Caco-2 (cell line): ENCODE results near the gene KIF6. TPM values are rescaled to one million over a fixed set of nuclear protein-coding genes. Genes with fewer than 3 reads are reported as not detected.

Source experiments
- BruUV-seq: library from RNA; stranded (reverse); fragments of 400-500 nt; replicated peaks from 2 replicates; lab custom pipeline; 2021; lab: Mats Ljungman, UMichigan
- CTCF ChIA-PET: fragments of 300-600 bp; sonication (Branson Sonifier 250); formaldehyde crosslinking; loops from one replicate; lab custom pipeline; 2022; ENCODE audit warnings: antibody characterized with exemption; lab: Charles Lee
- POLR2A ChIA-PET: fragments of 300-600 bp; sonication (Branson Sonifier 250); formaldehyde crosslinking; loops from one replicate; lab custom pipeline; 2022; ENCODE audit warnings: antibody characterized with exemption; lab: Charles Lee
- DNase-seq, 2 experiments: peaks; one replicate each; pipeline versions ENCODE4 v3.0.0 to v3.0.0-alpha.2; 2020 to 2022
- H3K27me3 ChIP-seq: replicated peaks from 2 replicates; pipeline ENCODE4 v1.6.0; 2011; ENCODE audit warnings: low read length; ENCODE audit not compliant: control insufficient read depth, insufficient read depth
- H3K36me3 ChIP-seq: 2 replicates; pipeline ENCODE4 v1.5.1; 2011; ENCODE audit warnings: low read length; ENCODE audit not compliant: control insufficient read depth, insufficient read depth
- H3K4me1 ChIP-seq: fragments of 250-450 bp; sonication (Bioruptor Pico); 2 replicates; pipeline ENCODE4 v1.5.1; 2020; ENCODE audit warnings: mild to moderate bottlenecking
- H3K4me3 ChIP-seq: 2 replicates; pipeline ENCODE4 v1.5.1; 2011; ENCODE audit warnings: low read depth, mild to moderate bottlenecking, control low read depth, low read length
- H3K9me3 ChIP-seq: fragments of 250-450 bp; sonication (Bioruptor Pico); 2 replicates; pipeline ENCODE4 v1.5.1; 2020; ENCODE audit warnings: mild to moderate bottlenecking, moderate library complexity
- H3K27ac Mint-ChIP-seq: one replicate; pipeline ENCODE4 v1.8.0; 2022; ENCODE audit warnings: mixed read lengths; ENCODE audit not compliant: unreplicated experiment
- H3K27me3 Mint-ChIP-seq: one replicate; pipeline ENCODE4 v1.8.0; 2022; ENCODE audit warnings: mixed read lengths; ENCODE audit not compliant: insufficient read depth, unreplicated experiment
- H3K36me3 Mint-ChIP-seq: one replicate; pipeline ENCODE4 v1.8.0; 2022; ENCODE audit warnings: mild to moderate bottlenecking, mixed read lengths; ENCODE audit not compliant: insufficient read depth, unreplicated experiment
- H3K4me1 Mint-ChIP-seq: one replicate; pipeline ENCODE4 v1.8.0; 2022; ENCODE audit warnings: low read depth, mixed read lengths; ENCODE audit not compliant: unreplicated experiment
- H3K4me3 Mint-ChIP-seq: one replicate; pipeline ENCODE4 v1.8.0; 2022; ENCODE audit warnings: mild to moderate bottlenecking, moderate library complexity, mixed read lengths; ENCODE audit not compliant: unreplicated experiment
- H3K9me3 Mint-ChIP-seq: one replicate; pipeline ENCODE4 v1.8.0; 2022; ENCODE audit warnings: mixed read lengths; ENCODE audit not compliant: unreplicated experiment
- CTCF ChIP-seq, 2 experiments: fragments of 200-600 bp in 1 of 2; IDR thresholded peaks; 1 replicate in 1 of 2; 2 replicates in 1 of 2; pipeline versions ENCODE4 v1.5.1 to v1.8.0; 2011 to 2022; ENCODE audit warnings: antibody characterized with exemption in 1 of 2, control low read depth in 1 of 2, inconsistent platforms in 1 of 2, low read depth in 1 of 2, low read length in 1 of 2, mild to moderate bottlenecking in 1 of 2, moderate library complexity in 1 of 2; ENCODE audit not compliant: insufficient read depth in 1 of 2, severe bottlenecking in 1 of 2, unreplicated experiment in 1 of 2
- intact Hi-C: fragments of 100-400 bp; cut with micrococcal nuclease; formaldehyde crosslinking; loops from one replicate; pipeline ENCODE4 v1.10.0; 2022; ENCODE audit not compliant: unreplicated experiment
- total RNA-seq: library from RNA; stranded (reverse); gene quantifications from 2 replicates; pipeline ENCODE4 v1.2.3, GENCODE V29; 2022

Gene KIF6
- total RNA-seq, 1 experiment from 2014 or later, result not detected

DNA sequence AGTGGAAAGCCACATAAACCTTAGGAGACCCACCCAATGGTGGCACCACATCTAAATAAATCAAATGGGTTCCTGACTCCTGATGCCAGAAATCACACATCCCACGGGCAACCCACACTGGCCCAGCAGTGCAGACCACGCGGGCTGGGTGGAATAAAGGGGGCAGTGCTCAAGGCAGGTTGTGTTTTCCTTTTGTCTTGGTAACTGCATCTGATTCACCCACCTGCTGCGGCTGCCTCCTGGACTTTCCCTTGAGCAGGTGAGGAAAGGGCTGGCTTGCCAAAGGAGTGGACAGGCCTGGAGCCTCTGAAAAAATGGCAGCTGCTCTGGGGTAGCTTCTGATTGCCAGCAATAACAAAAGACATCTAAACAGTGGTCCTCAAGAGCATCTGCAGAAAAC lies 283.2 kb downstream of the KIF6 start:
- ChIA-PET CTCF (no interaction called here), POLR2A (interaction anchor here (0.6 kb wide), 1 partner anchor 1631 kb away, joined by 4 read pairs; no protein-coding TSS in a partner anchor)
- intact Hi-C loops, result no loop called here
- TF ChIP-seq CTCF (IDR thresholded peaks at IDR 0.05; ENCODE audit: insufficient read depth in 1 of 2, low read depth in 1 of 2, low read length in 1 of 2, severe bottlenecking in 1 of 2, unreplicated experiment in 1 of 2), result no peak
- no peak overlapping the region for H3K4me3 Mint-ChIP-seq
- Histone ChIP-seq H3K9me3 (no peaks in the 10 kb centered on the region), H3K4me1 (no peaks in the 10 kb centered on the region), H3K27me3 (no peaks in the 10 kb centered on the region; the same call in 1 of the 2 replicates), H3K36me3 (no peaks in the 10 kb centered on the region), H3K4me3 (no peak overlapping the region)
- no peak overlapping the region for H3K27ac Mint-ChIP-seq
- BruUV-seq, result no TSS peak
- peaks cover 3% of the 10 kb centered on the region for H3K27me3 Mint-ChIP-seq
- H3K4me1 Mint-ChIP-seq, result no peaks in the 10 kb centered on the region
- H3K9me3 Mint-ChIP-seq, result no peaks in the 10 kb centered on the region
- DNase-seq, result no peak
- no peaks in the 10 kb centered on the region for H3K36me3 Mint-ChIP-seq

DNA sequence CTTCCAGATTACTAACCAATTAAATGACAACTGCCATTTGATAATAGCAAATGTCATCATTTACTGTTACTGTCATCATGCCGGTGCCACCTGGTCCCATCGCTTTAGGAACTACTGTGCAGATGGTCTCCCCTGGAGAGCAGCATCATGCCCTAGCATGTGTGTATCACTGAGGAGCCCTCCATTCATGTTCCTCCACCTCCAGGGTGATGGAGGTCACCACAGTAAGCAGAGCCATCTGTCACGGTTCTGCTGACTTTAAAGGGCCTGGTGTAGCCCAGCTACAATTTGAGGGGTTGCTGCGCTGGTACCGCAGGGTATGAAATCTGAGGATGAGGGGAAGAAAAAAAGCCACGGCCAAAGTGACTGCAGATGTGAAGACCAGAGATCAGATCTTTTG lies 283.9 kb downstream of the KIF6 start:
- BruUV-seq, result no TSS peak
- Mint-ChIP-seq H3K36me3 (no peaks in the 10 kb centered on the region), H3K4me1 (no peaks in the 10 kb centered on the region), H3K27me3 (peaks cover 3% of the 10 kb centered on the region), H3K9me3 (no peaks in the 10 kb centered on the region), H3K4me3 (no peak overlapping the region), H3K27ac (no peak overlapping the region)
- Histone ChIP-seq H3K4me1 (no peaks in the 10 kb centered on the region), H3K27me3 (no peaks in the 10 kb centered on the region; the same call in 1 of the 2 replicates), H3K9me3 (peaks cover 5% of the 10 kb centered on the region; the same call in 1 of the 2 replicates), H3K4me3 (no peak overlapping the region), H3K36me3 (no peaks in the 10 kb centered on the region)
- DNase-seq, result no peak
- intact Hi-C loops, result no loop called here
- no peak for TF ChIP-seq CTCF (IDR thresholded peaks at IDR 0.05; ENCODE audit: insufficient read depth in 1 of 2, low read depth in 1 of 2, low read length in 1 of 2, severe bottlenecking in 1 of 2, unreplicated experiment in 1 of 2)
- CTCF ChIA-PET, result no interaction called here
- POLR2A ChIA-PET, result no interaction called here

DNA sequence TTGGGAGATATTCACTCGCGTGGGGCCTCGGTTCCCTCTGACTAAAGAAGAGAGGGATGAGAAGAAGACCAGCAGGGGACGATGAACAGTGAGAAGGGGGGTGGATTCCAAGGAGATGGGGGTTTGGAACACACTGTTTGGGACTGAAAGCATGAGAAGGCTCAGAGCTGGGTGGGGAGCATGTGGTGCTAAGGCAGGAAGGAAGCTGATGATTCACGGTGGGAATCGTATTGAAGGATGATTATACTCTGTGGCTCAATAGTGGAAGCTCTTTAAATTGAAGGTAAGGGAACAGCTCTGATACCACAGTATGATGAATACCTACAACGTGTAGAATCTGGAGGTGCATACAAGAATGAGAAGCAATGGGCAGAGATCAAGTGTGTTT lies 285.2 kb downstream of the KIF6 start:
- H3K27me3 Mint-ChIP-seq, result peaks cover 3% of the 10 kb centered on the region
- no peaks in the 10 kb centered on the region for H3K9me3 Mint-ChIP-seq
- H3K4me3 Mint-ChIP-seq, result no peak overlapping the region
- no peak for TF ChIP-seq CTCF (IDR thresholded peaks at IDR 0.05; ENCODE audit: insufficient read depth in 1 of 2, low read depth in 1 of 2, low read length in 1 of 2, severe bottlenecking in 1 of 2, unreplicated experiment in 1 of 2)
- Histone ChIP-seq H3K9me3 (peaks cover 5% of the 10 kb centered on the region; the same call in 1 of the 2 replicates), H3K36me3 (no peaks in the 10 kb centered on the region), H3K4me3 (no peak overlapping the region), H3K27me3 (no peaks in the 10 kb centered on the region; the same call in 1 of the 2 replicates), H3K4me1 (no peaks in the 10 kb centered on the region)
- H3K4me1 Mint-ChIP-seq, result no peaks in the 10 kb centered on the region
- H3K27ac Mint-ChIP-seq, result no peak overlapping the region
- ChIA-PET POLR2A (no interaction called here), CTCF (no interaction called here)
- H3K36me3 Mint-ChIP-seq, result no peaks in the 10 kb centered on the region
- intact Hi-C loops, result no loop called here
- no peak for DNase-seq
- BruUV-seq, result no TSS peak
